ENCODE data around the gene CYP4V2.

DNA sequence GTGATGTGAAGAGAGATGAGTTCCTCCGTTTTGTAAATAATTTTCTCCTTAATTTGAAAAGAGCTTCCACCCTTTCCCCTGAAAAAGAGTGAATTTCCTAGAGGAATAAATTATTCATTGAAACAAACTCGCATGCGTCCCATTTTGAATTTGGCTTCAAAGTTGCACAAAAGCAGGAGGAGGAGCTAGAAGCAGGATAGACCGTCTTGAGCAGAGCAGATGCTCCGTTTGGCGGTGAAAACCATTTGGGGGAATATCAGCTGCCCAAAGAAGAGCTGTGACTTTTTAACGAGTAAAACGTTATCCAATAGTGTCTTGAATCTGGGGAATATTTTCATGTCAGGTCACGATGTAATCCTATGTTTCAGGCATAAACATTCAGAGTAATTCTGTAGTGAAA is 44.9 kb upstream of the CYP4V2 start:
- TF ChIP-seq, protein P1, sequence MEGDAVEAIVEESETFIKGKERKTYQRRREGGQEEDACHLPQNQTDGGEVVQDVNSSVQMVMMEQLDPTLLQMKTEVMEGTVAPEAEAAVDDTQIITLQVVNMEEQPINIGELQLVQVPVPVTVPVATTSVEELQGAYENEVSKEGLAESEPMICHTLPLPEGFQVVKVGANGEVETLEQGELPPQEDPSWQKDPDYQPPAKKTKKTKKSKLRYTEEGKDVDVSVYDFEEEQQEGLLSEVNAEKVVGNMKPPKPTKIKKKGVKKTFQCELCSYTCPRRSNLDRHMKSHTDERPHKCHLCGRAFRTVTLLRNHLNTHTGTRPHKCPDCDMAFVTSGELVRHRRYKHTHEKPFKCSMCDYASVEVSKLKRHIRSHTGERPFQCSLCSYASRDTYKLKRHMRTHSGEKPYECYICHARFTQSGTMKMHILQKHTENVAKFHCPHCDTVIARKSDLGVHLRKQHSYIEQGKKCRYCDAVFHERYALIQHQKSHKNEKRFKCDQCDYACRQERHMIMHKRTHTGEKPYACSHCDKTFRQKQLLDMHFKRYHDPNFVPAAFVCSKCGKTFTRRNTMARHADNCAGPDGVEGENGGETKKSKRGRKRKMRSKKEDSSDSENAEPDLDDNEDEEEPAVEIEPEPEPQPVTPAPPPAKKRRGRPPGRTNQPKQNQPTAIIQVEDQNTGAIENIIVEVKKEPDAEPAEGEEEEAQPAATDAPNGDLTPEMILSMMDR (IDR thresholded peaks at IDR 0.05) = no peak
- TF ChIP-seq POLR2A (IDR thresholded peaks at IDR 0.05) = no peak
